ENCODE measurements around the gene TSHZ2.

DNA sequence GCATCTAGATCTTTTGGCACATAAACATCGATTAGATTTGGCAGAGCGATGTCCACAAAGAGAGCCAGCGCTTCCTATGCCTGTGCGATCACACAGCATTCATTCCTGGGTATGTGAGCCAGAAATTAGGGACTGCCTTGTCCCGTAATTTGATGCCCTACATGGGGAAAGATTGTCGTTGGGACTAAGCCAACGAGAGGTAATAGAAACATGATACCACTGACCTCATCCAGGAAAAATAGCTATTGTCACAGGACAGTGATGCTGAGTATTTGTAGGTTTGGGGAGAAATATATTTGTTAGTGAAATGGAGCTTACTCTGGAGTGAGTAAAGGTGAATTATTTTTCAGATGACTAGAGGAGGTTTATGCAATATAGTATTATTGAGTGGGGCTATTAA, 154.0 kb downstream of the TSHZ2 start:
- TF ChIP-seq POLR2AphosphoS5 (IDR thresholded peaks at IDR 0.05; ENCODE audit: low read depth, low read length) (no peak), TAF1 (IDR thresholded peaks at IDR 0.05; ENCODE audit: borderline replicate concordance, low read depth, low read length) (no peak), POLR2A (IDR thresholded peaks at IDR 0.05; ENCODE audit: low read depth, low read length) (no peak)

Measured in GM12892 (cell line).